HG03045 (cell line): ENCODE results near the gene ANKRD11.
"Not testable (repeated sequence)": the region's sequence is repeated elsewhere in the genome, so short reads cannot be mapped to it uniquely, and the experiment has no call there.

Experiments
- ATAC-seq: cut with Tn5 transposase; IDR thresholded peaks from one replicate; pipeline ENCODE4 v1.9.1; 2021; ENCODE audit warnings: mild to moderate bottlenecking, moderate library complexity; ENCODE audit not compliant: unreplicated experiment

ANKRD11 gene

DNA sequence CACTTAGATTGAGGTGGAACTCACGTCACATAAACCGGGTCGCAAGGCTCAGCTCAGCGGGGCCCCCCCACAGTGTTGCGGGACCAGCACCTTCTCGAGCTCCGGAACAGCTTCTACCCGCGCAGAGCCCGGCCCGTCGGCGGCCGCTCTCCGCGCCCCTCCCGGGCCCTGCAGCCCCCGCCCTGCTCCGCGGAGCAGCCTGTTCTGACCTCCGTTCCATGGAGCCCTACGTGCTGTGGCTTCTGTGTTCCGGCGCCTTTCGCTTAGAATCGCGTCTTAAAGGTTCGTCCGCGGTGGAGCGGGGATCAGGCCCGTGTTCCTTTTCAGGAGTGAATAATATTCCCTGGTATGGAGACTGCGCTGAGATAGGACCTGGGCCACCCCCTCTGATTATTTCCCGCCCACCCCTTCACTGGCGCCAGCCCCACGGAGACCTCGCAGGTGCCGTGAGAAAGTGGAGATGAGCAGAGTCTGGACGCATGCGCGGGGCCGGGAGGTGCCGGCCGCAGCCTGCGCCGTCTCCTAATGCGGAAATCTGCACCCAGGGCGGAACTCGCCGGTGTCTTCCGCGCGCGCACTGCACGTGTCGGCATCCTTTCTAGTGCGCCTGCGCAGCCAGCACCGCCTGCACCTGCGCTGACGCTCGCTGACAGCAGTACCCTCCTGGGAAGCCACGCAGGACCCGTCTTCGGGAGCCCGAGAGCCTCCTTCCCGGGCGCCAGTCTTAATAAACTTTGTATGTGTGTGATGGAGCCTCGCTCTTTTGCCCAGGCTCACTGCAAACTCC lies 242.0 kb downstream of the ANKRD11 start:
- ATAC-seq: no peak

DNA sequence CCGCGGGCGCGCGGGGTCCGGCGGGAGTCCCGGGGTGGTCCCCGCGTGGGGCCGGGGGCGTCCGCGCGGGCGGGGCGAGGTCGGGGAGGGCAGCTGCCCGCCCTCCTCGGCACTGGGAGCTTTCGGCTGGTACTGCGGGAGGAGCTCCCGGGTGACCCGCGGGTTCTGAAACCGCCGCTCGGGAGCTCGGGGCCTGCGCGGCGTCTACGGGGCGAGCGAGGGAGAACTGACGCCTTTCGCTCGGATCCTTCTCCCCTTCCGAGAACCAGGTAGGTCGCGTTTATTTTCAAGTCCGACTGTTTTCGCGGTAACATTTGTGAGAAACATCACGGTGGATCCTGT lies 242.7 kb downstream of the ANKRD11 start:
- ATAC-seq: not testable (repeated sequence)

DNA sequence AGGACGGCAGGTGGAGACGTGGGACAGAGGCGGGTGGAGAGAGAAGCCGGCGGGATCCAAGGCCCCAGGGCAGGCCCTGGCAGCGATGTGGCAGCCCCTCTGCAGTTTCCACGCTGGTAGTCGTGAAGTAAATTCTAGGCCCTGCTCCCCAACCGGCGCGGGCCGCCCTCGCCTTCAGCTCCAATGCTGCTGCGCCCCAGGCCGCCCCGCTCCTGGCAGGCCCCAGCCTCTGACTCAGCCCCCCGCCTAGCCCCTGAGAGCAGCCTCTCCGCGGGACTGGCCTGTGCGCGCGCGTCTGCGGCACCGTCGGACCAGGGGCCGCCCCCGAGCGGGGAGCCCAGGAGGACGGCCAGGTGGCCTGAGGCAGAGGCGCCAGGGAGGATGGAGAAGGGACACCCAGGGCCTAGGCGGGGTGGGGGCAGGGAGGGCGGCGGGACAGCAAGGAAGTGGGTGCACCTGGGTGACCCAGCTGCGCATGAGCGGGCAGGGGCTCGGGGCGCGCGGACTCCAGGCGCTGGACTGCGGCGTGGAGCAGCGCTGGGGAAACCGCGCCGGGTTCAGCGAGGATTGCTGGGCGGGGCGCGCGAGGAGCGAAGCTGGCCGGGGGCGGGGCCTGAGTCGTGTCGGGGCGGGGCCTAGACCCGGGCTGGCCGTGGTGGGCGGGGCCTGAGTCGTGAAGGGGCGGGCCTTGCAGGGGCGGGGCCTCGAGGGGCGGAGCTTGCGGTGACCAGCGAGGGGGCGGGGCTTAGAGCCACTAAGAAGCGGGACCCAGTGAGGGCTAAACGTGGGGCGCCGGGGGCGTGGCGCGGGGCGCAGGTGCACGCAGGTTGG lies 243.2 kb downstream of the ANKRD11 start:
- ATAC-seq: peak; percentile 49

DNA sequence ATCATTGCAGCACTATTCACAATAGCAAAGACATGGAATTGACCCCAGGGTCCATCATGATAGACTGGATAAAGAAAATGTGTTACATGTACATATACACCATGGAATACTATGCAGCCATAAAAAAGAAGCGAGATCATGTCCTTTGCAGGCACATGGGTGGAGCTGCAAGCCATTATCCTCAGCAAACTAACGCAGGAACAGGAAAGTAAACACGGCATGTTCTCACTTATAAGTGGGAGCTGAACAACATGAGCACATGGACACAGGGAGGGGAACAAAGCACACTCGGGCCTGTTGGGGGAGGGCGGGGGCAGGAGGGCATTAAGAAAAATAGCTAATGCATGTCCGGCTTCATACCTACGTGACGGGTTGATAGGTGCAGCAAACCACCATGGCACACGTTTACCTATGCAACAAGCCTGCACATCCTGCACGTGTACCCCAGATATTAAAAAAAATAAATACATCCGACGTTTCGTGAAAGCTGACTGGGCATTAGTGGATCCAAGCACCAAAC lies 243.9 kb downstream of the ANKRD11 start:
- ATAC-seq: no peak

DNA sequence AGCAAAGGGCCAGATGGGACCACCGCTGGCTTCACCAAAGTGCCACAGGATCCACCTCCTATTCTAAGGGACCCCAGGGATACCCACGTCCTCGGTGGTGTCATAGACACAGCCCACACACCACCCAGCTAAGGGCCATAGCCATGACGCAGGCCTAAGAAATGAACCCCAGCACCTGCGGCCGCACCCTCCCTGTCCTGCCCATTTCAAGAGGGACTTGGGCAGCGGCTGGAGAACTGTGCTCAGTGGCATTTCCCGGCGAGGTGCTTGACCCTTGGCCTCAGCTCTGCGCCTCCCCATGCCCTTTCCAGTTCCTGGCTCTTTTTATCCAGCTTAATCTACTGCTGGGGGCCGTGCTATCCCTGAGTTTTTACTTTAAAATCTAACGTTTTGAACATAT lies 245.6 kb downstream of the ANKRD11 start:
- no peak for ATAC-seq

DNA sequence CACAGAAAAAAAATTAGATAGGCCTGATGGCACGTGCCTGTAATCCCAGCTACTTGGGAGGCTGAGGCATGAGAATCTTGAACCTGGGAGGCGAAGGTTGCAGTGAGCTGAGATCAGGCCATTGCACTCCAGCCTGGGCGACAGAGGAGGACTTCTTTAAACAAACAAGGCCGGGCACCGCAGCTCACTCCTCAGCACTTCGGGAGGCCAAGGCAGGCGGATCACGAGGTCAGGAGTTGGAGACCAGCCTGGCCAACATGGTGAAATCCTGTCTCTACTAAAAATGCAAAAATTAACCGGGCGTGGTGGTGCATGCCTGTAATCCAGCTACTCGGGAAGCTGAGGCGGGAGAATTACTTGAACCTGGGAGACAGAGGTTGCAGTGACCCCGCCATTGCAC lies 246.1 kb downstream of the ANKRD11 start:
- ATAC-seq: not testable (repeated sequence)

DNA sequence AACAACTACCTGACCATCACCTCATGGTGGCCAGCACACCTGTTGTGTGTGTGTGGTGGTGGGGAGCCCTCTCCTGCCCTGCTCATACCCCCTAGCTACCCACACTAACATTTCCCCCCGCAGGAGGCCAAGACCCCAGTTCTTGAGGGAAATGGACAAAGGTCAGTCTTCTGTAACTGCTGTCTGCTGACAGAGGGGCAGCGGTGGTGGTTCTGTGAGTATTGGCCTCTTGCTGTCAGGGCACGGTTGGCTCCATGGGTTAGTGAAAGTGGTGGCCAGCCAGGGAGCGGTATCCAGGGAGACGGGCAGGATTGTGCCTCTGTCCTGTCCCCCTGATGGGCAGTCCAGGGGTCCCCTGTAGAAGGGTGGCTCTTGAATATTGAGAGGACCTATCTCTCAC lies 246.7 kb downstream of the ANKRD11 start:
- no peak for ATAC-seq

DNA sequence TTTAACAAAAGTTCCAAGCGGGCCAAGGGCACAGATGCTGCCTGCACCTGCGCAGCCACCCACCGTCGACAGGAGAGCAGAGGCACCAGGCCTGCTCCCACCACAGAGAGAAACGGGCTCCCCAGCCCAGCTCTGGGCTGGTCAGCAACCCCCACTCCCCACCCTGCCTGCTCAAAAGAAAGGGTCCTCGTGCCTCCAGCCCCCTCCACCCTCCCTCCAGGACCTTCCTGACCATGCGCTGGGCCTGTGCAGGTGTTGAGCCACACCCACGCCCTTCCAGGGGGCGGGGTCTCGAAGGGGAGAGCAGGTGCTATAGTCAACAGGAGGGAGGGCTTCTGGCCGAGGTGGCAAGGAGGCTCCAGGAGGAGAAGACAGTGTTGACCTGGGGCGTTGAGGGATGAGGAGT lies 247.6 kb downstream of the ANKRD11 start:
- no peak for ATAC-seq

DNA sequence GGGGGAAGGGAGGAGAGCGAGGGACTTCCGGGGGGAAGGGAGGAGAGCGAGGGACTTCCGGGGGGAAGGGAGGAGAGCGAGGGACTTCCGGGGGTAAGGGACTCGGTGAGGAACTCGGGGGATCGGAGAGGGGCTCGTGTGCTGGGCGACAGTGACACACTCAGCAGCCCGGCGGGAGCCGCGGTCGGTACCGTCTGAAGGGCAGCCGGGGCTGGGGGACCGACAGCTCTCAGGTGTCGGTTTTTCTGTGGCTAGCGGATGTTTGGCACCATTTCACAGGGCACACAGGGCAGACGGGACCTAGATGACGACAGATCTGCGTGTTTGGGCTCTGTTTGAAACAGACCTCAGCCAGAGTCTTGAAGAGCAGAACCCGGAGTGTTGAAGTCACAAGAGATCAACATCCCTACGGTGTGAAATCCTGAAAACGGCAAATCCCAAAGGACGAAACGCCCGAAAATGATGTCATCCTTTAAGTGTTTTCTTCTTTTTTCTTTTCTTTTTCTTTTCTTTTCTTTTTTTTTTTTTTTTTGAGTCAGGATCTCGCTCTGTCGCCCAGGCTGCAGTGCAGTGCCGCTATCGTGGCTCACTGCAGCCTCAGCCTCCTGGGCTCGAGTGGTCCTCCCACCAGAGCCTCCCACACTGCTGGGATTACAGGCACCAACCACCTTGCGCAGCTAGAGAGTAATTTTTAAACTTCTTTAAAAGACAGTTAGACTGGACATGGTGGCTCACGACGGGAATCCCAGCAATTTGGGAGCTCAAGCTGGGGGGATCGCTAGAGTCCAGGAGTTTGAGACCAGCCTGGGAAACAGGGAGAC lies 249.0 kb downstream of the ANKRD11 start:
- ATAC-seq: peak; percentile 48

DNA sequence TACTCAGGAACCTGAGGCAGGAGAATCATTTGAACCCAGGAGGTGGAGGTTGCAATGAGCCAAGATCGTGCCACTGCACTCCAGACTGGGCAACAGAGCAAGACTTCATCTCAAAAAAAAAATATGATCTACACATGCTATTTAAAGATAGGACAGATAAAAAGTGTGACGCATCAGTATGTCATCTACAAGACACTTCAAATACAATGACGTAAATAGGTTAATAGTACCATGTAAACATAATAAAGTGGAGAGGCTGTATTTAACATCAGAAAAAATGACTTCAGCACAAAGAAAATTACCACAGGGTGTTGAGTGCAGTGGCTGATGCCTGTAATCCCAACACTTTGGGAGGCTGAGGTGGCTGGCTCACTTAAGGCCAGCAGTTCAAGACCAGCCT lies 252.6 kb downstream of the ANKRD11 start:
- ATAC-seq: no peak

DNA sequence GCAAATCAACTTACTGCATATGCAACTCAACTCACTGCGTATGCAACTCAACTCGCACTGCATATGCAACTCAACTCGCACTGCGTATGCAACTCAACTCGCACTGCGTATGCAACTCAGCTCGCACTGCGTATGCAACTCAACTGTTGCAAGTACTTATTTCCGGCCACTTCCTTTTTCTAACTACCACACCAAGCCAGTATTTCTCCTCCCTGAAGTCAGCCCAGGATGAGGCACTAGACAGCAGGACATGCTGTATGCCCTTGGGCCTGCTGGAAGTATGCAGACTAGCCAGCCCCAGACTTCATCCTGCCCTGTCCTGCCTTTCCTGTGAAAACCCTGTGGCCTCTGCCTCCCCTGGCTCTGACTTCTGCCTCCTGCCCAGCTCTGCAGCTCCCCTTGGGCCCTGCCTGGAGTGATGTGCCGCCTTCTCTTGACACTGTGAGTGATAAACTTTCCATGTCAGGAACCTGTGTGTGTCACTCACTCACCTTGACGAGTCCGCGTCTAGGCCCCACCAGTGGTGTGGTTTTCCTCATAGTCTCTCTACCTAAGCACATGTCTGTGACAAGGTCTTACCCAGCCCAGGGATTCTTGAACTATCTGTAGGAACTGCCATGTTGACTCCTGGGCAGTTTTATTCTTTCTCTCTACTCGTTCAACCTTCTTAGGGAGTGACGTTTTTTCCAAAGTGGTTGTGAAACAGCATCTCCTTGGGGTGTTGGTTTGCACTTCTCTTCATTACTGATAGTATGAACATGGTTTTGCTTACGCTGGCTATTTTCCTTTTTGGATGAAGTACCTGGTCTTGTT lies 256.5 kb downstream of the ANKRD11 start:
- ATAC-seq: no peak

DNA sequence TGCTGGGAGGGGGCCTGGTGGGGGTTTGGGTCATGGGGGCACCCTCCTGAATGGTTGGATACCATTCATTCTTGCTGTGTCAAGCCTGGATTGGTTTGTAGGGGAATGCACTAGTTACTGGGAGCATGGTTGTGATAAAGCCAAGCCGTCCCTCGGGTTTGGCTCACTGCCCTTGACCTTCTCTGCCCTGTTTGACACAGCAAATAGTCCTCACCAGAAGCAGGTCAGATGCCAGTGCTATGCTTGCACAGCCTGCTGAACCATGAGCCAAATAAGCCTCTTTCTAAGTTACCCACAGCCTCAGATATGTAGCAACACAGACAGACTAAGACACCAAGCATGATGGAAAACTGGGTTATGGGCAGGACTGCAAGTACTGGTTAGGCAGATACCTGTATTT lies 258.3 kb downstream of the ANKRD11 start:
- ATAC-seq: no peak

DNA sequence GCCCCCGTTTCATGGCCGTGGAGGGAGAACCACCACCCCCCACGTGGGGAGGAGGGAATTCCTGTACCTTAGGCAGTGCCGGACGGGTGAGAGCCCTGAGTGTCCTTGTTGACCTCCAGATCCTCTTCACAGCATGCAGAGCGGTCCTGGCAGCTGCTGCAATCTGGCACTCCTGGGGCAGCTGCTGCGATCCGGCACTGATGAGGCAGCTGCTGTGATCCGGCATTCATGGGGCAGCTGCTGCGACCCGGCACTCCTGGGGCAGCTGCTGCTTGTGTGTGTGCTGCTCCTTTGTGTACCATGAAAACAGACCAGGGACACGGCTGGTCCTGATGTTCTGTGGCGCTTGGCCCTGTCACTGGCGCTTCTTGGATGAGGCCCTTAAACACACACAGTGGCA lies 260.1 kb downstream of the ANKRD11 start:
- no peak for ATAC-seq

DNA sequence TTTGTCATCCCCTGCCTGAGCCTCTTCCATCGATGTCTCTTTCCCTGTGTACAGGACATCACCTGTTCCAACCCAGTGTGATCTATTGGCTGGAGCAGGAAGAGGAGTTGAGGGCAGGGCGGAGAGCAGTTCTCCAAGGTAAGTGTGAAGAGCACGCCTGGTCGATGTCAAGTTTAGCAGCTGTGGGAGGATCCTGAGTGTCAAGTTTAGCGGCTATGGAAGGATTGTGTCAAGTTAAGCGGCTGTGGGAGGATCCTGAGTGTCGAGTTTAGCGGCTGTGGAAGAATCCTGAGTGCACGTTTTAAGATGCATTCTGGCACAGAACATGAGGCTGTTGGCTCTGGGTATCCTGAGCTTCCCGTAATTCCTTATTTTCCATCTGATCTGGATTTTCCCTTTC lies 265.7 kb downstream of the ANKRD11 start:
- ATAC-seq: no peak

DNA sequence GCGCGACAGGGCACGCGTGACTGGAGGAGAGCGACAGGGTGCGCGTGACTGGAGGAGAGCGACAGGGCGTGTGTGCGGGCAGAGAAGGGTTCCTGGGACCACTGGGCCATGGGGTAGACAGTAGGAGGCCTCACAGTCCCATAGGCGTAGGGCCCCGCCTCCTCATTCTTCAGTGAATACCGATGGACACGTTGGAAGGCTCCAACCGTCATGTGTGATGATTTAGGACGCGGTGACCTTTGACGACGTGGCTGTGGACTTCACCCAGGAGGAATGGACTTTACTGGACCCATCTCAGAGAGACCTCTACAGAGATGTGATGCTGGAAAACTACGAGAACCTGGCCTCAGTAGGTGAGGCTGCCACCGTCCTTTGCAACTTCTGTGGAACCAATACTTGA lies 267.4 kb downstream of the ANKRD11 start:
- ATAC-seq: no peak

DNA sequence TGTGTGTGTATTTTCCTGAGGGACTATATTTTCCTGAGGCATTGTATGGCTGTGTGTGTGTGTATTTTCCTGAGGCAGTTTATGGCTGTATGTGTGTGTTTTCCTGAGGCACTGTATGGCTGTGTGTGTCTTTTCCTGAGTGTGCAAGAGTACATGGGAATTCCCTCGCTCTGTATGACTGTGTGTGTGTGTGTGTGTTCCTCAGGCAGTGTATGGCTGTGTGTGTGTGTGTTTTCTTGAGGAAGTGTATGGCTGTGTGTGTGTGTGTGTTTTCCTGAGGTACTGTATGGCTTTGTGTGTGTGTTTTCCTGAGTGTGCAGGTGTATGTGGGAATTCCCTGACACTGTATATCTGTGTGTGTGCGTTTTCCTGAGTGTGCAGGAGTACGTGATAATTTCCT lies 268.8 kb downstream of the ANKRD11 start:
- no peak for ATAC-seq

DNA sequence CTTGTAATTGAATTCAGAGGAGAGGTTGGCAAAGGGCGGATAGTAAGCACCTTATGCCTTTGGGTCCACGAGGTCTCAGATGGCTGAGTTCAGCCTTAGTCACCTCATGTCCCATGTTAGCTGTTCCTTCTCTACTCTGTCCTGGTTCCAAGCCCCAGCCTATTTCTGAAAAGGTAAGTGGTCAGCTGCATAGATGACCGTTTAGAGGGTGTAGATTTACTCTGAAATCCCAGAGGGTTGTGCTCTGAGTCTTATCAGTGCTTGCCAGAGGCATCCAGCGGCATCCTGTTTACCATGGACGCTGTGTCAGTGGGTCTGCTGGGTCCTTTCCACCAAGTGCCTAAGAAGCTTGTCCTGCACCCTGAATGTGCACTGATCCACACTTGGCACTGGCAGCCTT lies 271.0 kb downstream of the ANKRD11 start:
- no peak for ATAC-seq
